WERI-Rb-1 (cell line): ENCODE data around the gene ELP6.
"Not testable (repeated sequence)": the region's sequence is repeated elsewhere in the genome, so short reads cannot be mapped to it uniquely, and the experiment has no call there.

Experiments used
- DNase-seq: peaks from one replicate; pipeline ENCODE4 v3.0.0-alpha.2; 2020
- H3K27ac ChIP-seq: fragments of 250-450 bp; sonication (Bioruptor Pico); 2 replicates; pipeline ENCODE4 v1.5.1; 2020; ENCODE audit warnings: mild to moderate bottlenecking, moderate library complexity
- H3K27me3 ChIP-seq: fragments of 250-450 bp; sonication (Bioruptor Pico); 2 replicates; pipeline ENCODE4 v1.5.1; 2021; ENCODE audit warnings: mild to moderate bottlenecking, low read depth, moderate library complexity; ENCODE audit not compliant: insufficient read depth, severe bottlenecking
- H3K36me3 ChIP-seq: fragments of 250-450 bp; sonication (Bioruptor Pico); 2 replicates; pipeline ENCODE4 v1.5.1; 2020; ENCODE audit warnings: mild to moderate bottlenecking, moderate library complexity
- H3K4me3 ChIP-seq: 2 replicates; pipeline ENCODE4 v1.5.1; 2011; ENCODE audit warnings: low read depth, mild to moderate bottlenecking, control low read depth, low read length
- H3K9me3 ChIP-seq: fragments of 250-450 bp; sonication (Bioruptor Pico); 2 replicates; pipeline ENCODE4 v1.5.1; 2021; ENCODE audit warnings: mild to moderate bottlenecking, moderate library complexity; ENCODE audit not compliant: severe bottlenecking
- CTCF ChIP-seq: IDR thresholded peaks from 2 replicates; pipeline ENCODE4 v1.5.1; 2011; ENCODE audit warnings: low read depth, mild to moderate bottlenecking, control low read depth, inconsistent platforms, low read length

ELP6 gene

DNA sequence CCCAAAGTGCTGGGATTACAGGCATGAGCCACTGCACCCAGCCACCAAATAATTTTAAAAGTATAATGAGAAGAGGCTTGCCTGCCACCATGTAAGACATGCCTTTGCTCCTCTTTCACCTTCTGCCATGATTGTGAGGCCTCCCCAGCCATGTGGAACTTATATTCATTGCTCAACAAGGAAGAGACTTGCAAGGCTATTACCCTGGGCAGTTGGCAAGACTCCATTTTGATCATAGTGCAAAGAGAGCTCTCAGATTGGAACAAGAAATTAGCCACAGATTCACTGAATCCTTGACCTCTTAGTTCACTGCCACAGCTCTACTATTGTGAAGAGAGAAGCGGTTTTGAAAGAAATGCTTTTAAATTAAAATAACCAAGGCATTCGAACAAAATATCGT lies 43.9 kb downstream of the ELP6 start:
- Histone ChIP-seq H3K27me3 (no peaks in the 10 kb centered on the region), H3K4me3 (no peak overlapping the region), H3K27ac (no peak overlapping the region), H3K36me3 (peaks cover 3% of the 10 kb centered on the region; the same call in 1 of the 2 replicates), H3K9me3 (peaks cover 4% of the 10 kb centered on the region)
- no peak for TF ChIP-seq CTCF
- DNase-seq: no peak

GRCh38 chr3:47468315-47468714 lies 45.2 kb downstream of the ELP6 start:
- H3K27ac ChIP-seq, H3K9me3 ChIP-seq, H3K4me3 ChIP-seq, H3K27me3 ChIP-seq, H3K36me3 ChIP-seq, DNase-seq: not testable (repeated sequence)

- Histone ChIP-seq H3K4me3 (no peak overlapping the region), H3K27ac (no peak overlapping the region), H3K36me3 (no peaks in the 10 kb centered on the region), H3K9me3 (peaks cover 4% of the 10 kb centered on the region), H3K27me3 (no peaks in the 10 kb centered on the region)
- DNase-seq: no peak
- TF ChIP-seq CTCF: no peak
These were observed 48.9 kb downstream of the ELP6 start for GRCh38 chr3:47464588-47464987.

DNA sequence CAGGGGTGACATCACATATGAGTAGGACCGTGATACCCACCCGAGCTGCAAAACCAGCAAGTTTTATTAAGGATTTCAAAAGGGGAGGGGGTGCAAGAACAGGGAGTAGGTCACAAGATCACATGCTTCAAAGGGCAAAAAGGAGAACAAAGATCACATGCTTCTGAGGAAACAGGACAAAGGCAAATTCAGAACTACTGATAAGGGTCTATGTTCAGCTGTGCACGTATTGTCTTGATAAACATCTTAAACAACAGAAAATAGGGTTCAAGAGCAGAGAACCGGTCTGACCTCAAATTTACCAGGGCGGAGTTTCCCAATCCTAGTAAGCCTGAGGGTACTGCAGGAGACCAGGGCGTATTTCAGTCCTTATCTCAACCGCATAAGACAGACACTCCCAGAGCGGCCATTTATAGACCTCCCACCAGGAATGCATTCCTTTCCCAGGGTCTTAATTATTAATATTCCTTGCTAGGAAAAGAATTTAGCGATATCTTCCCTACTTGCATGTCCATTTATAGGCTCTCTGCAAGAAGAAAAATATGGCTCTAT lies 53.9 kb downstream of the ELP6 start:
- H3K36me3 ChIP-seq, H3K27me3 ChIP-seq: not testable (repeated sequence)

GRCh38 chr3:47456984-47457383 lies 56.5 kb downstream of the ELP6 start:
- Histone ChIP-seq H3K27ac (no peak overlapping the region), H3K9me3 (no peaks in the 10 kb centered on the region), H3K27me3 (no peaks in the 10 kb centered on the region), H3K36me3 (no peaks in the 10 kb centered on the region), H3K4me3 (no peak overlapping the region)
- no peak for DNase-seq
- TF ChIP-seq CTCF: no peak

More for the DNA sequence above, 53.9 kb downstream of the ELP6 start:
- not testable (repeated sequence) for H3K27ac ChIP-seq, H3K9me3 ChIP-seq, DNase-seq, H3K4me3 ChIP-seq

- no peaks in the 10 kb centered on the region for H3K36me3 ChIP-seq
- no peak overlapping the region for H3K4me3 ChIP-seq
- no peak for TF ChIP-seq CTCF
- H3K9me3 ChIP-seq: no peaks in the 10 kb centered on the region
- H3K27ac ChIP-seq: no peak overlapping the region
- no peak for DNase-seq
- H3K27me3 ChIP-seq: no peaks in the 10 kb centered on the region
These were observed 57.6 kb downstream of the ELP6 start for GRCh38 chr3:47455806-47456452.
